ENCODE data around the gene HIVEP3.
A peak's percentile ranks its signal among the peaks of the same experiment; 100 is the strongest.

The HIVEP3 gene

DNA sequence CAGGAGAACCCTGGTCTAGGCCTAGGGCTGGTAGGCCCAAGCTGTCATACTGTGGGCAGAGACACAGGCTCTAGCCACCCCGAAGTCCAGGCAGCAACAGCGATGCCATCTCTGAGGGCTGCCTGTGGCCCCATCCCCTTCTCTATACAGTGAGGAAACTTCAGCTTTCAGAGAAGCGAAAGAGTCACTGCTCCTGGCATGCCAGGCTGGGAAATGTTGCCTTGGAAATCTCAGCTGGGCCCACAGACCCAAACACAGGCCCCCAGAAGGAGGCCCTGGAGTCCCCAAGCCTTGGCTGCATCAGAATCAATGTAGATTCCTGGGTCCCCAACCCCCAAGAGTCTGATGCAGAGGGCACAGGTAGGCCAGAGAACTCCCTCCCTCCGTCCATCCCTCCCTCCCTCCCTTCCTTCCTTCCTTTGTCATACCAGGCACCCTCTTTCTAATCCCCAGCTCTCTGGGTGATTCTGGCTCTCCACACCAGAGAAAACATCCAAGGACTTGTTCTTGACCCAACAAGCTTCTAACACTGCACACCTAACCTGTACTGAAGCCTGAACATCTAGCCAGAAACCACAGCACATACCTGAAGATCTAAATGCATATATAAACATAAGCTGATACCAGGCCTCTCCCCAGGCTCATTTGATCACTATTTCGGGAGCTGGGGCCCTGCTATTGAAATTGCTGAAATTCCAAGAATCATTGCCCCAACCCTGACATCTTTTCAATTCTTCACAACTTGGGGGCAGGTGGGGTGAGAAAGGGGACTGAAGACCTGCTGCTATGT is 291.0 kb downstream of the HIVEP3 start:
- no peak for DNase-seq (ENCODE audit: low read depth)

- DNase-seq (ENCODE audit: low read depth): peak; percentile 48
Measured at GRCh38 chr1:41626616-41627375, 291.9 kb downstream of the HIVEP3 start.

- no peak for DNase-seq (ENCODE audit: low read depth)
Measured at GRCh38 chr1:41626146-41626545, 292.6 kb downstream of the HIVEP3 start.

GRCh38 chr1:41623736-41624135 is 295.0 kb downstream of the HIVEP3 start:
- no peak for DNase-seq (ENCODE audit: low read depth)

- no peak for DNase-seq (ENCODE audit: low read depth)
Measured at GRCh38 chr1:41622859-41623732, 295.6 kb downstream of the HIVEP3 start.

- DNase-seq (ENCODE audit: low read depth): no peak
Measured at GRCh38 chr1:41622402-41622801, 296.3 kb downstream of the HIVEP3 start.

- DNase-seq (ENCODE audit: low read depth): no peak
Measured at GRCh38 chr1:41621791-41622190, 296.9 kb downstream of the HIVEP3 start.

DNA sequence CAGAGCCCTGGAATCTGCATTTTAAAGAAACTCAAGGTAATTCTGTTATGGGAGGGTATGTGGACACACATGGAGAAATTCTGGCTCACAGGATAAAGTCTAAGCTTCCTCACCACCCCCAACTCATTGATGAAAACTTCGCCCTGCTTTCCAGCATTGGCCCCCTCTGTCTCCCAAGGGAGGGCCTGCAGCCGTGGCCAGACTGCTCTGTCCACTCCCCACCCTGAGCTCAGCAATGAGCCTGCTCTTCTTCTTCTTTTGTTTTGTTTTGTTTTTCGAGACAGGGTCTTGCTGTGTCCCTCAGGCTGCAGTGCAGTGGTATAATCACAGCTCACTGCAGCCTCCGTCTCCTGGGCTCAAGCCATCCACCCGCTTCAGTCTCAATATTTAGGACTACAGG is 297.5 kb downstream of the HIVEP3 start:
- DNase-seq (ENCODE audit: low read depth): no peak

GRCh38 chr1:41620365-41621169 is 298.2 kb downstream of the HIVEP3 start:
- DNase-seq (ENCODE audit: low read depth): no peak

DNA sequence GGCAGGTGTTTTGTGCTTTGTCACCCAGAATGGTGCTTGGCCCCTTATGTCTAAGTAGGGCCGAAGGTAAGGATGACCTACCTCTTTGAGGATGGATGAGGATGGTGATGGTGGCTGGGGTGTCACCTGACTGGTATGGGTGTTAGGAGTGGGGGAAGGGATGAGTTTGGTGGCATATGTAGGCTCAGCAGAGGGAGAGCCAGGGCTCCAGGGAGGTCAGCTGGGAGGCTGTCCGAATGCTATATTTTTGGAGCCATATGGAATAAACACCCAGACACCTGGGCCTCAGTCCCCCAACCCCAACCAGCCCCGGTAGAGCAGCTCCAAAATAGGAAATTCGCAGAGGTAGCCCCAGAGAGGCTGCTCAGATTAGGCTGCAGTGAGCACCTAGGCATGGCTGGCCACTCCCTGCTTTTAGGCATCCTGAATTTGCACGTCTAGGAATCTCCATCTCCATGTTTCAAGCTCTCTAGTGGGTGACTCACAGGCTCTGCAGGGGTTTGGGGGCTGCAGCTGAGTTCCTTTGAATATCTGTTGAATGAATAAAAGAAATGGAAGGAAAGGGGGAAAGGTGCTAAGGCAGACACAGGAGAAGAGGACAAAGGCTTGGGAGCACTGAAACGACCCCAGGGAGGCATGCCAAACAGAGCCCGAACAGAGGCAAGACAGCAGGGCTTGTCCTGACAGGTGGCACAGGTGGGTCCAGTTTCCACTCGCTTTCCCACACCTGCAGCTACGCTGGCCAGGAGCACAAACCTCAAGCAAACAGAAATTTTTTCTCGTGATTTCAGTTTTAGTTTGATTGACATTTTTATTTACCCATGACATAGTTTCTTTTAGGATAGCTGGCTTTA is 299.0 kb downstream of the HIVEP3 start:
- DNase-seq (ENCODE audit: low read depth): no peak

- no peak for DNase-seq (ENCODE audit: low read depth)
Measured at GRCh38 chr1:41618871-41619270, 299.9 kb downstream of the HIVEP3 start.

GRCh38 chr1:41618066-41618825 is 300.5 kb downstream of the HIVEP3 start:
- DNase-seq (ENCODE audit: low read depth): no peak

DNA sequence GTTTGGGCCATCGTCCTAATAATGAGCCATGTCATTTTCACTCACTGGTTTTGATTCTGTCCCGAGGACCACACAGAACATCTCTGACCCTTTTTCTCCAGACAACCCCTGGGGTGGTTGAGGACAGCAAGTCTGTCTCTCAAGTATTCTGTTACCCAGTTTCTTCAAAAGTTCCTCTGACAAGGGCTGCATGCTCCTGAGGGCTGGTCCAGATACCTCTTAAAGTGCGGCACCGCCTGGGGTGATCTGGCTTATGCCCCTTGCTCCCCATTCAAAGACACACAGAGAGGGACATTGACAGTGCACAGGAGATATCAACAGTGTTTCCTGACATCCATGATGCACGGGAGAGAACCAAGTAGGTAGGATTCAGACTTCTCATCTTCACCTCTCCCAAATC is 301.4 kb downstream of the HIVEP3 start:
- no peak for DNase-seq (ENCODE audit: low read depth)

DNA sequence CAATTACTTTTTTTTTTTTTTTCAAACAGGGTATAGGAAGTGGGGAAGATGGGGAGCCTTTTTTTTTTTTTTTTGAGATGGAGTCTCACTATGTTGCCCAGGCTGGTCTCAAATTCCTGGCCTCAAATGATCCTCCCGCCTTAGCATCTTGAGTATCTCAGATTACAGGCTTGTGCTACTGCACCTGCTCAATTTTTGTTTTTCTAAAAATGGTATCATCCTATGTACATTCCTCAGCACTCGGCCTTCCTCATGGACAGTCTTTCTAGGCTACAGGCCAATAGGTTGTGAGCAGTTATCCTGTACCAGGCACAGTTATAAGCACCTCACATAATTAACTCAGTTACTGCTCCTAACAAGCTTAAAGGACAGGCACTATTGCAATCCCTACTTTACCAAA is 302.2 kb downstream of the HIVEP3 start:
- no peak for DNase-seq (ENCODE audit: low read depth)

DNA sequence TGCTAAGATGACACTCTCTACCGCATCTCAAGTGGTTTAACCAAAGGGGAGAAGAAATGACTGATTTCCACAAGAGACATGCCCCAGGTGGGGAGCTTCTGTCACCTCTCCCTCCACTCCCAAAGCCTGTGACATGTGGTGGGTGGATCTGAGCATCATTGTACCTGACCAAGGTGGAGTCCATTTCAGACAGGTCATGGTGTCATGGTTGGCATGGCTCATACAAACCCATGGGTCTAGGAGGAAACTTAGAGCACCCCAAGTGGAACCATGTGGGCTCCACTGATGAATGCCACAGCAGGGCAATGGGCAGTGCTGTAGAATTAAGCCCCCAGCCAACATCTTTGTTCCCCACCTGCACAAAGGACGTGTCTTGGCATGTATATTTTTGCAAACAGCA is 302.7 kb downstream of the HIVEP3 start:
- no peak for DNase-seq (ENCODE audit: low read depth)

DNA sequence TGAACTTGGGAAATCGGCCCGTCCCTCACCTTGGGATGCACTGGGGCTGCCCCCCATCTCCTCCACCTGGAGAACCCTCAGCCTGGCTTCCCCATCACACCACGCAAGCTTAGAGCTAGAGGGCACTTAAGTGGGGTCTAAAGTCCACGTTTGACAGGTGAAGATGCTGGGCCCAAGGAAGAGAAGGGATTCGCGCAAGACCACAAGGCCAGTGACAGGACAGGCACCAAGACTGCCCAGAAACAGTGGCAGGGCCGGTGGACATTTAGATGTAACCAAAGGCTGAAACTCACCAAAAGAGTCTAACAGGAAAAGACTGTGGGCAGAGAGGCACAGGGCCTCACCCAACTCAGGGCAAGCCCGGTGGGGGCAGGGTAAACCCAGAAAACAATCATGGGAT is 303.4 kb downstream of the HIVEP3 start:
- DNase-seq (ENCODE audit: low read depth): no peak

DNA sequence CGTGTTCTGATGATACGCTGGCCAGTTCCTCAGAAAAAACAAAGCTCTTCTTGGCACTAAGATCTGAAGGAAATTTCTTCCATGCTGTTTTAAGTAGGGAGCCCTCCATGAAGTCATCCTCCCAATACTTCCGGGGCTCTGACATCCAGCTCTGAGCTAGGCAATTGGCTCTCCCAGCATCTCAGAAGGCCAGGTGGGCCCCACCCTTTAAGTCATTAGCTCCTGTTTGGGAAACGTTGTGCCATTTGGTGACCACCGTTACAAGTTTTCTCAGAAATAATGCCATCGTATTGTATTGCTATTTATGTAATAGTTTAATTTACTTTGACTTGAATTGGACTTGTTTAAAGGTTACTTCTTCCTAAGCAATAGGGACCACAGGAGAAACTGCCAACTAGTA is 303.9 kb downstream of the HIVEP3 start:
- no peak for DNase-seq (ENCODE audit: low read depth)

GRCh38 chr1:41613689-41614574 is 304.8 kb downstream of the HIVEP3 start:
- DNase-seq (ENCODE audit: low read depth): no peak

- no peak for DNase-seq (ENCODE audit: low read depth)
Measured at GRCh38 chr1:41612953-41613352, 305.8 kb downstream of the HIVEP3 start.
